Stimulated activated CD8-positive, alpha-beta memory T cell treated with anti-CD3 and anti-CD28 coated beads, Interleukin-7, amount 100 ng/mL, for 4 hours (primary cell): Measurements from ENCODE around the gene MAST4.
"Not testable (repeated sequence)": the region's sequence is repeated elsewhere in the genome, so short reads cannot be mapped to it uniquely, and the experiment has no call there.

Source experiments
- DNase-seq, 2 donors: peaks; one replicate each; pipeline ENCODE4 v3.0.0-alpha.2; 2020; ENCODE audit warnings: low read depth in 2 of 2

The MAST4 gene

DNA sequence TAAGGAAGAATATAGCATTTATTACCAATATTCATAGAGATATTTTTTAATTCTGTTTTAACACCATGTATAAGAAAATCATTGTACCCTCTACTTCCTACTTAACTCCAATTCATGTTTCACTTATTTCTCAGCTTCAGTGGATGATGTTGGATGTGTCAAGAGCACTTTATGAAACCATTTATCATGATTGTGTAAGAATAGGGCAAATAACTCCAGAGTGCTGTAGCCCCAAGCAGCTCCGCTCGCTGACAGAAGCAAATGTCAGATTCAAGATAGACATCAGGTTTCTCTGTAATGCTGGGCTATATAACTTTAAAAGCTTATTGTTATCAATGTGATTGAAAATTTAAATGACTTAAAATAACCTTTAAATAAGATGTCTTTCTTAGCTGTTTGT is 50.4 kb downstream of the MAST4 start:
- DNase-seq, result no peak

GRCh38 chr5:66647146-66647856 is 51.1 kb downstream of the MAST4 start:
- no peak for DNase-seq

- no peak for DNase-seq
Observed at GRCh38 chr5:66652818-66653217, 56.6 kb downstream of the MAST4 start.

- DNase-seq, result no peak
Observed at GRCh38 chr5:66653325-66653724, 57.1 kb downstream of the MAST4 start.

- no peak for DNase-seq
Observed at GRCh38 chr5:66655395-66656324, 59.5 kb downstream of the MAST4 start.

DNA sequence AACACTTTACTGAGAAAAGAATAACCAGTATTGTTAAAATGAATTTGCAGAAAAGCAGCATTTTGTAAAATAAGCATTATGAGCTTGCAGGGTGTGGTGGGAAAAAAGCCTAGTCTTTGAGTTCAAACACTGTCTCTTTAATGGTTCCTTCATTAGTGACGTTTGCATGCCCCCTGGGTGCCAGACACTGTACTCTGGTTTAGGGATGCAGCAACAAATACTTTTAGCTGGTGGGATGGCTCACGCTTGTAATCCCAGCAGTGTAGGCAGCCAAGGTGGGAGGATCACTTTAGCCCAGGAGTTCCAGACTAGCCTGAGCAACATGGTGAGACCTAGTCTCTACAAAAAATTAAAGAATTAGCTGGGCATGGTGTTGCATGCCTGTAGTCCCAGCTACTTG is 62.3 kb downstream of the MAST4 start:
- no peak for DNase-seq

DNA sequence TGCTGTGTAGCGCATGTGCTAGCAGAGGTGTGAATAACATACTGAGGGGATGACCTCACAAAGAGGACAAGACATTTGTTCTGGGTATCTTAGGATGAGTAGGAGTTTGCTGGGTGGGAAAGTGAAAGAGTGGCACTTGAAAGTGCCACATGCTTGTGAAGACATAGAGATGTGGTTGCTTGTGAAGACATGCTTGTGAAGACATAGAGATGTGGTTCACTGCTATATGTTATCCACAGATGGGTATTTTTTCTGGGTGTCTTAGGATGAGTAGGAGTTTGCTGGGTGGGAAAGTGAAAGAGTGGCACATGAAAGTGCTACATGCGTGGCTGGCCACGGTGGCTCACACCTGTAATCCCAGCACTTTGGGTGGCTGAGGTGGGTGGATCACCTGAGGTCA is 63.6 kb downstream of the MAST4 start:
- no peak for DNase-seq

DNA sequence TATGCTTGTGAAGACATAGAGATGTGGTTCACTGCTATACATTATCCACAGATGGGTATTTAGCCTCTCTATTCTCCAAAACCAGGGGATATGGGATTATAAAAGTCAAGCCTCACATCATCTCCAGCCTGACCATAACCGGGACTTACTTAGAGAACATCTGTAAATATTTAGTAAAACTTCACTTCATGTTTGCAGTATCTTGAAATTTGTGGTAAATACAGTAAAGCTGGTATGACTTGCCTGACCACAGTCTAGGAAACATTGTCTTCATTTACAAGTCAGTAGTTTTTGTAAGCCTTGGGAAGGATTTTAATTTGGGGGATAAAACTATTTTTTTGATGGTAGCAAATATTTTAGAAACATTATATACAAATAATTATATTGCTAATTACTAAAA is 64.2 kb downstream of the MAST4 start:
- DNase-seq, result no peak

GRCh38 chr5:66661149-66661548 is 65.0 kb downstream of the MAST4 start:
- DNase-seq, result no peak

DNA sequence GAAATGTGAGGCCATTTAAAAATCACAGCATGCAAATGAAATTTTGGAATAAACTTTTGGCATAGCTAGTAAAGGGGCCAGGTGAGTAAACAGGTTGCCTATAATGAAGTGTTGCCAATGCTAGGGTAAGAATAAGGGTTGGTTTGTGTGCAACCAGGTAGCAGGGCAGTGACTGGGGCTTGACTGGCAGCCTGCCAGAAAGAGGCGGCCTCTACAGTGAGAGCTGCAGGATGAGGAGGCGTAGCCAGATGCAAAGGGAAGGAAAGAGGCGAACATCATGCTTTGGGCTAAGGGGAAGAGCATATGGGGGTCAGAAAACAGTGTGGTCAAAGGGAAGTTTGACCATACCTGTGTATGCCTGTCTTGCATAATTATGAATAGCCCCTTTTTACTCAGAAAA is 70.6 kb downstream of the MAST4 start:
- DNase-seq, result no peak

DNA sequence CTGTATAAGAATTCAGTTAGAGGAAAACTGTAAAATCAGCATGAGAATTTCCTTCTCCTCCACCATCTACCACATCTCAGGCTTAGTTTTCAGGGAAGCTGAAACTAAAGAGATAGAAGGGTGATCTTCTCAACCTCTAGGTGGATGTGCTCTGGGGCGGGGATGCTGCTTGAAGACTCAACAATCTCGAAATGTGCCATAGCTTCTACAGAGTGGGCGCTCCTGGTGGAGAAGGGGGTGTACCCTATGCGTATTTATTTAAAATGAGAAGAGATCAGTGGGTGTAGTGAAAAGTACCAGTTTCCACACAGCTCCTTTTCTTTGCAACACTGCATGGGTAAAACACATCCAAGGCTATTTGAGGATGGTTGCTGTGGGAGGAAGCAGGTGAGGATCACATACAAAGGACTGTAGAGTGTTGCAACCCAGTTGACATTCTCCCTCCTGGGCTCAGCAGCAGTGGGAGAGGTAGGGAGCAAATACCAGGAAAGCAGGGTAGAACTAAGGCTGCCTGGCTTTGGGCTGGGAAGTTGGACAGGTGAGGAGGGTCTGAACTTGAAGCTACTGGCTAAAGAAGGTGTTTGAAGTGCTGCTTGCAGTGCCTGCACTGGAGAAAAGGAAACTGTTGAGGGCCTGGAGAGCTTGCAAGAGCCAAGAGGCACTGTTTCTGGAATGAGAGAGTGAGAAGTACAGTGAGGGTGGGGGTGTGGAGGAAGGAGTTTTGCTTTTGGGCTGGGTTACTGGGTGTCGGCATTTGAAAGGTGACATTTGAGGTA is 73.1 kb downstream of the MAST4 start:
- no peak for DNase-seq

- no peak for DNase-seq
Observed at GRCh38 chr5:66669862-66670195, 73.6 kb downstream of the MAST4 start.

DNA sequence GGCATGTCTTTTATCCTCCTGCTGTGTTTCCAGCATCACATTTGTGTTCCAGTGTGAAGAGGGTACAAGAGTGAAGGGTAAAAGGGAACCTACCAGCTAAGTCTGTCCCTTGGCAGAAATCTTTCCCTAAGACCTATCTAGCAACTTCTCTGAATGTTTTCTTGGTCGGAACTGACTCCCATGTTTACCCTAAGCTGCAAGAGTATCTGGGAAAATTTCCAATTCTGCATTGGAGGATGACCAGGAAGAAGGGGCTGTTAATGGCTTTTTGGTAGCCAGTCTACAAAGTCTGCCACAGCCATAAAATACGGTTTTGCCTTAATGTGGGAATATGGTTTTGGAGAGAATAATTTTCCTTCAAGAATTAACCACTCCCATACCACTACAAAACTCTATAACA is 75.1 kb downstream of the MAST4 start:
- DNase-seq, result no peak

DNA sequence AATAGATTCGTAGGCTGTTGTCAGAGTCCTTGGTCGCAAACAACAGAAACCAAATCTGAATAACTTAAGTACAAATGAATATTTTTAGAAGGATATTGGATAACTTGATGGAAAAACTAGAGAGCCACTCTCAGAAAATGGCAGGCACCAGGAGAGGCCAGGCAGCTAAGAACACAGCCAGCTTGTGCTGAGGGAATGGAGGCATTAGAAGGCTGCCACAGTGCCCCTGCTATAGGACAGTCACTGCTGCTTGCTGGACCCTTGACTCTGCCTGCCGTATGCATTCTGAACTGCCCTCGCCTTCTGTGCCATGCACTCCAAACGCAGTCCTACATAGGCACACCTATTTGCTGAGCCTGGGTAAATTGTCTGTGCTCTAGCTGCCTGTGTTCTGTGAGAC is 78.6 kb downstream of the MAST4 start:
- no peak for DNase-seq

DNA sequence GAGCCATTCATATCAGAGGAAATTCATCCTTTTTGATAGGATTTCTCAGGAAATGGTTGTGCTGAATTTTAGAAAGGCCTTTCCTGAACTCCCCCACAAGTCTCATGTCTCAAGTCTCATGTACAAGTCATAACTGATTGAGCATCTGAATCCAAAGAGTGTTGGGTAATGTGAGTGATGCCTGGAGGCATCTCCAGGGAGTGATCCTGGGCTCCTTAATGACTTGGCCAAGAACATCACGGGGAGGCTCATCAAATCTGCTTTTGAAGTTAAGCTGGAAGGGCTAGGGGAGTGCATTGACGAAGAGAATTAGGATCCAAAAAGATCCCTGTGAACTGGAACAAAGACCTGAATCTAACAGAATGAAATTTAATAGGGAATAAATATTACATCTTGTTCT is 79.2 kb downstream of the MAST4 start:
- DNase-seq, result no peak

GRCh38 chr5:66680221-66680620 is 84.0 kb downstream of the MAST4 start:
- no peak for DNase-seq

DNA sequence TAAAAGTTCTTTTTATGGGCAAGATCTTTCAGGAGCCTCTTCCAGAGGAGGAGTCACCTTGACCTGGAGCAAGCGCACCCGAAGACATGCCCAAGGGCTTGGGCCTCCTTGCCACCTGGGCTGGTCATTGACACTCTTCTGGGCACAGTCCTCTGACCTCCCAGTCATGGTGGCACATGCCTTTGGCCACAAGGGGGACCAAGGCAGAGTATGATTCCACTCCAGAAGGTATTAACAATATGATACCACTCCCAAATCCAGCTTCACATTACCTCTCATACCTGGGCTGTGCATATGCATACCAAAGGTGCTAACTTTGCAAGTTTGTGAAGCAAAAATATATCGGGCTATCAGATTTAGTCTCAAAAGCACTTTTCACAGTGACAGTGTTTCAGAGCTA is 84.6 kb downstream of the MAST4 start:
- DNase-seq, result no peak

- DNase-seq, result no peak
Observed at GRCh38 chr5:66684663-66685062, 88.5 kb downstream of the MAST4 start.

DNA sequence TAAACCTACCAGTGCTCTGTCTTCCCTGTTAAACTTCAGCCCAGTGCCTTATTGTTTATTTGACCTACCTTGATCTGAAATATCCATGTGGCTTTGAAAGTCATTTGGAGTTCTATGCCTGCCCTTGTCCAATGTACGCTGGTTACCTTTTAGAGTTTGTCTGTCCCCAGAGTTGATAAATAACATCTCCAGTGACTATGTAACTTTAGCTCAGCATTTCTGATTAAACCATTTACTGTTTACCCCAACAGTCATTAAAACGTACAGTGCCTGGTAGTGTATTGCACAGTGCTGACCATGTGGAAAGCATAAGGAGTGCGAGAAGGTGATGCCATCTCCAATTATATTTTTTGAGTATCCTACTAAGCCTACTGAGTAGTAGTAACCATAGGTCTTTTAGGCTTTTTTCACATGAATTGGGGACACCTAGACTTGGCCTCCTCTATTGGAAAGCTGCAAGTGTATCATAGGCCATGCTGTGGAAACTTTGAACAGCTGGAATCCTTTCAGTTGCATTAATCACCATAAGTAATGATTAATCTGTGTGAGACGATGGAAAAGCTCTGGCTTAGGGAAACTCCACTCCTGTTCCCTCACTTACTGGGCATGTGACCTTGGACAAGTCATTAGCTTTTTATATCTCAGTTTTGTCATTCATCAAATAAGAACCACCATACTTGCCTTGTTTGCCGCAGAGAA is 93.5 kb downstream of the MAST4 start:
- DNase-seq, result no peak

GRCh38 chr5:66694036-66694435 is 97.8 kb downstream of the MAST4 start:
- DNase-seq, result no peak

DNA sequence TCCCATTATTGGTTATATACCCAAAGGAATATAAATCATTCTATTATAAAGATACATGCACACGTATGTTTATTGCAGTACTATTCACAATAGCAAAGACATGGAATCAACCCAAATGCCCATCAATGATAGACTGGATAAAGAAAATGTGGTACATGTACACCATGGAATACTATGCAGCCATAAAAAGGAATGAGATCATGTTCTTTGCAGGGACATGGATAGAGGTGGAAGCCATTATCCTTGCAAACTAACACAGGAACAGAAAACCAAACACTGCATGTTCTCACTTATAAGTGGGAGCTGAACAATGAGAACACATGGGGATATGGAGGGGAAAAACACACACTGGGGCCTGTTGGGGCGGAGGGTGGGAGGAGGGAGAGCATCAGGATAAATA is 99.6 kb downstream of the MAST4 start:
- not testable (repeated sequence) for DNase-seq
